Adrenal gland (tissue), 12 donors: Measurements from ENCODE around the gene HIGD2A. TPM values are rescaled to one million over a fixed set of nuclear protein-coding genes. Genes with fewer than 3 reads are reported as not detected.

Experiments used
- DNase-seq, 7 donors: peaks; one replicate each; pipeline ENCODE4 v3.0.0-alpha.2; 2019 to 2020
- H3K27ac ChIP-seq, 5 donors: fragments of 200-600 bp; sonication (generic) in 4 of 5; 1 replicate in 3 of 5; 2 replicates in 2 of 5; pipeline versions ENCODE4 v1.5.1 to v1.8.0; 2016 to 2020; ENCODE audit warnings: mild to moderate bottlenecking in 1 of 5
- H3K27me3 ChIP-seq: fragments of 200-600 bp; 2 replicates; pipeline ENCODE4 v1.8.0; 2021
- H3K36me3 ChIP-seq, 2 donors: fragments of 200-600 bp; replicated peaks in 1 of 2; 1 replicate in 1 of 2; 2 replicates in 1 of 2; pipeline versions ENCODE4 v1.5.1 to v1.8.0; 2018 to 2022
- H3K4me1 ChIP-seq, 2 donors: fragments of 200-600 bp; replicated peaks in 1 of 2; 1 replicate in 1 of 2; 2 replicates in 1 of 2; pipeline versions ENCODE4 v1.5.1 to v1.8.0; 2018 to 2021
- H3K4me3 ChIP-seq, 4 donors: fragments of 200-600 bp; sonication (generic) in 3 of 4; one replicate each; pipeline ENCODE4 v1.5.1; 2016 to 2018
- H3K9me3 ChIP-seq, 3 donors: fragments of 200-600 bp; sonication (generic) in 1 of 3; replicated peaks in 1 of 3; 1 replicate in 2 of 3; 2 replicates in 1 of 3; pipeline versions ENCODE4 v1.5.1 to v1.8.0; 2016 to 2021
- CTCF ChIP-seq, 6 experiments: fragments of 450-650 bp in 4 of 6; fragments of 200-600 bp in 2 of 6; sonication (generic) in 1 of 6; IDR thresholded peaks; 1 replicate in 5 of 6; 2 replicates in 1 of 6; pipeline versions ENCODE4 v1.5.1 to v1.8.0; 2016 to 2021; ENCODE audit warnings: antibody characterized with exemption in 6 of 6, mild to moderate bottlenecking in 2 of 6, moderate library complexity in 1 of 6
- POLR2A ChIP-seq, 2 donors: fragments of 450-650 bp; IDR thresholded peaks; one replicate each; pipeline ENCODE4 v1.6.1; 2017; ENCODE audit warnings: antibody characterized with exemption in 2 of 2, mild to moderate bottlenecking in 2 of 2, moderate library complexity in 1 of 2
- WGBS, 4 donors: extraction: QIAGEN DNeasy Blood & Tissue Kit in 2 of 4; methylation state at CpG; one replicate each; pipeline versions ENCODE4 v1.1.5 to v1.1.7; 2013 to 2017; 5-methylcytosine and 5-hydroxymethylcytosine counted together
- intact Hi-C, 2 donors: fragments of 100-400 bp; cut with DNase I; formaldehyde crosslinking; loops; one replicate each; pipeline versions ENCODE4 v1.14.1 to v1.15.0; 2022 to 2023
- polyA plus RNA-seq, 3 donors: library from polyadenylated mRNA; stranded (reverse); fragments of 200-250 nt in 2 of 3; fragments of 350-450 nt in 1 of 3; fragmentation: Illumina TruSeq in 1 of 3; extraction: RNeasy Lipid Tissue Mini Kit (QIAGEN cat#74804) in 1 of 3; gene quantifications; one replicate each; pipeline ENCODE4 v1.2.3, GENCODE V29; 2013 to 2014
- total RNA-seq, 9 donors: library from RNA; depleted of rRNA in 4 of 9; stranded (reverse); fragments of >200 nt in 4 of 9; fragments of 120-200 nt in 1 of 9; fragmentation: NEBNext Ultra II Directional in 1 of 9; extraction: Animal tissue kit (Norgen Biotek cat#: 25700) in 1 of 9; gene quantifications; one replicate each; pipeline versions ENCODE4 v1.1.0 to v1.2.4, GENCODE V29; 2013 to 2023
- donor health status: healthy with polysubstance abuse.
- donor health status: Bipolar disorder and iron deficiency.
- donor health status: DM: yes; HTN: yes; CAD: no.
- donor health status: DM: no; HTN: no; CAD: no.
- donor health status: DM: no; HTN: no; CAD: no.
- donor health status: DM: yes; HTN: yes; CAD: no.

Gene HIGD2A
- total and polyA plus RNA-seq, 12 donors: 112 to 492 (median 214) TPM

DNA sequence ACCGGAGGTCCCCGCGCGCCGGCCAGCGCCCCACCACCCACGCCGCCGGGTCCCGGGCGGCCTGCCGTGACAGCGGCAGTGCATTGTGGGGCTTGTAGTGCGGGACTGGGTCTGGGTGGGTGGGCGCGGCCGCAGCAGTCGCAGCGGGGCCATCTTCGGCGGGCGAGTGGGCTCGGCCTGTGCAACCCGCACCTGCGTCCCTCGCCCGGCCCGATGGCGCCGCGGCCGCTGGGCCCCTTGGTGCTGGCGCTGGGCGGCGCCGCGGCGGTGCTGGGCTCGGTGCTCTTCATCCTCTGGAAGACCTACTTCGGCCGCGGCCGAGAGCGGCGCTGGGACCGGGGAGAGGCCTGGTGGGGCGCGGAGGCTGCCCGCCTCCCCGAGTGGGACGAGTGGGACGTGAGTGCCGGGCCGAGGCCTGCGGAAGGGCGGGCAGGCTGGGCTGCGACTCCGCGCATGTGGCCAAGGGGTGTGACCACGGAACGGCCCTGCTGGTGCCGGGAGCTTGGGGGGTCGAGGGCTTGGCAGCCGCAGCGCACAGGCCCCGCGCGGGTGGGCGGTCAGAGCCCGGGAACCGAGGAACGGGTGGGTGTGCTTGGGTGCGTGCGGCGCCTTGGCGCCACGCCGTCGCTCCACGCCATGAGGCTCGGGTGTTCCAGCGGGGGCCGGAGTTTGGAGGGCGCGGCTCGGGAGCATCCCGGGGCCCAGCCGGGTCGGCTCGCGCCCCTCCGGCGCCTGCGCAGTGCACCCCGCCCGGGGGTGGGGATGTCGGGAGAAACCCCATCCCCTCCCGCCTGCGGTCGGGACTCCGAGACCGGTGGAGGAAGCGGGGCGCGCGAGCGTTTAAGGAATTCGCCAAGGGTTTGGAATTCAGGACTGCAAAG lies 23.0 kb upstream of the HIGD2A start, which contains the start of gene ARL10:
Gene ARL10 (plus strand): TSS at position 137 of the 881 bp plus-strand sequence. CDS start 77 bp downstream, at position 214.
- Histone ChIP-seq H3K27me3 (no peaks in the 10 kb centered on the region), H3K36me3 (peaks cover 0 to 14% of the 10 kb centered on the region in 2 donors), H3K9me3 (no peaks in the 10 kb centered on the region), H3K4me3 (peak within 1 kb of the TSS; percentile 19 to 81 (median 54)), H3K4me1 (peaks cover 2 to 17% of the 10 kb centered on the region in 2 donors), H3K27ac (peak within 1 kb of the TSS in 2 of 5 donors; percentile 54 to 59)
- peak in 3 of 7 donors; percentile 21 to 49 (median 32) for DNase-seq
- TF ChIP-seq POLR2A (IDR thresholded peaks at IDR 0.05) (no peak), CTCF (IDR thresholded peaks at IDR 0.05) (no peak)
- WGBS, 4 donors: 3 to 7% (median 4%) methylated on average over 21 to 108 of the region's 108 CpGs
- intact Hi-C loops: no loop called here

DNA sequence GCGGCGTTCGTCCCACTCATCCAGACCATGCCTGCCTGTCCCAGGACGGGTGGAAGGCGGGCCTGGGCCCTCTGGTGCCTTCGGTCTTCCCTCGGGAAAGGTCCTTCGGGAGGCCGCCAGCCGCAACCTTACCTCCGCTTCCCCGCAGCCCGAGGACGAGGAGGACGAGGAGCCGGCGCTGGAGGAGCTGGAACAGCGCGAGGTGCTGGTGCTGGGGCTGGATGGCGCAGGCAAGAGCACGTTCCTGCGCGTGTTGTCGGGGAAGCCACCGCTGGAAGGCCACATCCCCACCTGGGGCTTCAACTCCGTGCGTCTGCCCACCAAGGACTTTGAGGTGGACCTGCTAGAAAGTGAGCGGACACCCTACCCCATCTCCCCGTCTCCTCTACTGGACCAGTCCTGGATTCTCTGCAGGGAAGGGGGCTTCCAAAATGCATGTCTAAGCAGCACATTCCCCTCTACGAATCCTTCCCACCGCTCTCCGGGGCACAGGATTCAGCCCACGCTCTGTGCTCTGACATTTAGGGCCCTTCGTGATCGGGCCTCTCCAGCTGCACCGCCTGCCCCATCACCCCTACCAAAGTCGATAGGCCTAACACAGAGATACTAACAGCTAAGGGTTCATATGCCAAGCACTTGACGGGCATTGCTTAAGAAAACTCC lies 22.2 kb upstream of the HIGD2A start:
- intact Hi-C loops: no loop called here
- H3K27ac ChIP-seq: peak overlapping the region in 1 of 5 donors; percentile 54
- DNase-seq: peak in 1 of 7 donors; percentile 28
- H3K4me1 ChIP-seq: peaks cover 0 to 14% of the 10 kb centered on the region in 2 donors
- H3K4me3 ChIP-seq: peak overlapping the region in 2 of 4 donors; percentile 53 to 81
- H3K9me3 ChIP-seq: no peaks in the 10 kb centered on the region
- WGBS, 4 donors: 65 to 77% (median 69%) methylated on average over 20 to 38 of the region's 38 CpGs
- peaks cover 0 to 16% of the 10 kb centered on the region in 2 donors for H3K36me3 ChIP-seq
- no peaks in the 10 kb centered on the region for H3K27me3 ChIP-seq
- TF ChIP-seq CTCF (IDR thresholded peaks at IDR 0.05) (no peak), POLR2A (IDR thresholded peaks at IDR 0.05) (no peak)

DNA sequence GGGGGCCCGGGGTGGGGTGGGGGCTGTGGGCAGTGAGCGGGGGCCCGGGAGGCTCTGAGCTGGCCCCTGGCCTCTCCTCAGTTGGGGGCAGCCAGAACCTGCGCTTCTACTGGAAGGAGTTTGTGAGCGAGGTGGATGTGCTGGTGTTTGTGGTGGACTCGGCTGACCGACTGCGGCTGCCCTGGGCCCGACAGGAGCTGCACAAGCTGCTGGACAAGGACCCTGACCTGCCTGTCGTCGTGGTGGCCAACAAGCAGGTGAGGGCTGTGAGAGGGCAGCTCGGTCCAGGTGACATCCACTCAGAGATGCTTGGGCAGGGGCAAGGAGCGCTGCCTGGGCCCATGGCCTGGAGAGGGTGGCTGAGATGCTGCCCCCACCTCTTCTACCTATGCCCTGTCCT lies 19.8 kb upstream of the HIGD2A start:
- TF ChIP-seq CTCF (IDR thresholded peaks at IDR 0.05) (no peak), POLR2A (IDR thresholded peaks at IDR 0.05) (no peak)
- Histone ChIP-seq H3K27ac (no peak overlapping the region), H3K27me3 (no peaks in the 10 kb centered on the region), H3K36me3 (peaks cover 0 to 16% of the 10 kb centered on the region in 2 donors), H3K4me1 (peaks cover 11 to 22% of the 10 kb centered on the region in 2 donors), H3K4me3 (no peak overlapping the region), H3K9me3 (no peaks in the 10 kb centered on the region)
- DNase-seq: no peak
- intact Hi-C loops: no loop called here
- WGBS, 4 donors: 94 to 100% (median 97%) methylated on average over 2 to 13 of the region's 13 CpGs
